ENCODE measurements around the gene SCN2B. TPM values are rescaled to one million over a fixed set of nuclear protein-coding genes. Genes with fewer than 3 reads are reported as not detected.

SCN2B gene
- total and polyA plus RNA-seq, 10 of the 15 experiments (the other 5 are each of a cell fraction or from before 2014, with no cell fraction given) = 0.01 TPM; not detected in 9

DNA sequence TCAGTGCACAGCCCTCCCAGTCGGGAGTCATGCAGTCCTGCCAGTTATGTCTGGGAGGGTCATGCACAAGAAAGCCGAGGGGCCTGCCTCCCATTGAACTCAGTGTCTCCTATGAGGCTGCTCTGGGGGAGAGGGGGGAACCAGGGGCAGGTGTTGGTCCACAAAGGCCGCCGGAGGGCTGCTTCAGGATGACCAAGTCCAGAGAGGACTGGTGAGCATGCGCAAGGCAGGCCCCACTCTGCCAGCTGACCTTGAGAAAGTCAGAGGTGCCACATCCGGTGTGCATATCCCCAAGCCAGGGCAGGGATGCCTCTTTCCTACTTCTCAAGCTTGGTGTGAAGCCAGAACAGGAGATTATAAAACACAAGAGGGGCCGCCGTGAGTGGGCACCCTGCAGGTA, 28.2 kb downstream of the SCN2B start:
- peaks cover 10 to 24% of the 10 kb centered on the region in 2 experiments for H3K27me3 ChIP-seq (replicated peaks in 1 of 2; ENCODE audit: control insufficient read depth in 2 of 2, insufficient read depth in 2 of 2, low read length in 1 of 2)
- ChIA-PET POLR2A (interaction anchor here (0.6 kb wide), 1 partner anchor 98 kb away, joined by 3 read pairs; no protein-coding TSS in a partner anchor), RAD21 (ENCODE audit: unreplicated experiment) (interaction anchor here (7.7 kb wide), 1 partner anchor 22 kb away, joined by 52 read pairs; no protein-coding TSS in a partner anchor), SMC1A (ENCODE audit: uncharacterized antibody, unreplicated experiment) (interaction anchor here (1.0 to 7.6 kb wide), 4 partner anchors 23 to 339 kb away, joined by 3 to 49 read pairs (median 4); no protein-coding TSS in a partner anchor), CTCF (interaction anchor here (1.1 to 7.7 kb wide), 5 partner anchors 22 to 60 kb away, joined by 3 to 85 read pairs (median 6); no protein-coding TSS in a partner anchor)
- WGBS (ENCODE audit: insufficient coverage, insufficient replicate concordance, low lambda C conversion rate, missing lambda C conversion rate) = 57% methylated on average over 8 of the region's 8 CpGs
- H3K4me3 ChIP-seq = no peak overlapping the region
- intact Hi-C loops (cut with micrococcal nuclease; ENCODE audit: unreplicated experiment) (loop anchor here (5.0 kb wide), 3 partner anchors 204 to 419 kb away; partner anchors contain the start of gene IFT46), in situ Hi-C loops (cut with MboI) (no loop called here)
- H3K9ac ChIP-seq (ENCODE audit: control insufficient read depth, insufficient read depth, low read length) = no peak overlapping the region
- no peak overlapping the region for H2AFZ ChIP-seq (ENCODE audit: control insufficient read depth, low read depth, low read length)
- FAIRE-seq (no peak), DNase-seq (ENCODE audit: low read depth, low spot score) (no peak), ATAC-seq (no peak)
- H3K79me2 ChIP-seq (ENCODE audit: control insufficient read depth, insufficient read depth, low read length) = no peaks in the 10 kb centered on the region
- no peaks in the 10 kb centered on the region for H3K4me1 ChIP-seq (ENCODE audit: control insufficient read depth, insufficient read depth, low read length)
- BruUV-seq (replicated peaks) = no TSS peak
- TF ChIP-seq SUPT20H (IDR thresholded peaks at IDR 0.05; ENCODE audit: borderline replicate concordance, control insufficient read depth, low read depth, low read length) = no peak
- TF ChIP-seq ESRRA (IDR thresholded peaks at IDR 0.05; ENCODE audit: low read length) = no peak
- no peak for TF ChIP-seq LARP7 (IDR thresholded peaks at IDR 0.05)
- TF ChIP-seq NRF1 (conservative IDR thresholded peaks at IDR 0.05; ENCODE audit: low read depth, low read length) = no peak
- TF ChIP-seq TCF7 (IDR thresholded peaks at IDR 0.05; ENCODE audit: borderline replicate concordance) = no peak
- no peak for TF ChIP-seq FOXM1 (IDR thresholded peaks at IDR 0.05; ENCODE audit: low read depth, low read length)
- TF ChIP-seq SIN3A (IDR thresholded peaks at IDR 0.05; ENCODE audit: low read depth, low read length) = no peak
- TF ChIP-seq POLR2AphosphoS2 (IDR thresholded peaks at IDR 0.05; ENCODE audit: low read depth, low read length) = no peak
- TF ChIP-seq HSF1 (IDR thresholded peaks at IDR 0.05; ENCODE audit: low read depth, low read length) = no peak
- no peak for TF ChIP-seq IRF4 (IDR thresholded peaks at IDR 0.05; ENCODE audit: low read depth, low read length)
- TF ChIP-seq EP300 (IDR thresholded peaks at IDR 0.05; ENCODE audit: borderline replicate concordance in 1 of 2, control insufficient read depth in 1 of 2, low read depth in 2 of 2, low read length in 2 of 2) = no peak
- no peak for TF ChIP-seq ATF7 (IDR thresholded peaks at IDR 0.05; ENCODE audit: low read depth)
- TF ChIP-seq PML (IDR thresholded peaks at IDR 0.05; ENCODE audit: low read length) = no peak
- no peak for TF ChIP-seq IKZF2 (IDR thresholded peaks at IDR 0.05)
- TF ChIP-seq, protein P1, sequence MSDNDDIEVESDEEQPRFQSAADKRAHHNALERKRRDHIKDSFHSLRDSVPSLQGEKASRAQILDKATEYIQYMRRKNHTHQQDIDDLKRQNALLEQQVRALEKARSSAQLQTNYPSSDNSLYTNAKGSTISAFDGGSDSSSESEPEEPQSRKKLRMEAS (IDR thresholded peaks at IDR 0.05; ENCODE audit: low read depth, low read length) = no peak
- no peak for TF ChIP-seq CHD4 (IDR thresholded peaks at IDR 0.05)
- no peak overlapping the region for H3K27ac ChIP-seq (ENCODE audit: control insufficient read depth, insufficient read depth)
- no peak overlapping the region for H3K4me2 ChIP-seq (ENCODE audit: control insufficient read depth, insufficient read depth)
- no peaks in the 10 kb centered on the region for H3K36me3 ChIP-seq (ENCODE audit: control insufficient read depth in 2 of 2, insufficient read depth in 2 of 2, low read length in 1 of 2)
- H4K20me1 ChIP-seq (ENCODE audit: control insufficient read depth, insufficient read depth) = no peaks in the 10 kb centered on the region
- H3K9me3 ChIP-seq (replicated peaks; ENCODE audit: control insufficient read depth, insufficient read depth, low read length) = no peaks in the 10 kb centered on the region
